Chondrocyte (in vitro differentiated cells): ENCODE measurements around the gene GFOD2. TPM values are rescaled to one million over a fixed set of nuclear protein-coding genes. Genes with fewer than 3 reads are reported as not detected.
A peak's percentile ranks its signal among the peaks of the same experiment; 100 is the strongest.

Experiments used
- DNase-seq: peaks from one replicate; pipeline ENCODE4 v3.0.0; 2021; ENCODE audit warnings: mixed read lengths, low spot score
- H3K27ac Mint-ChIP-seq: one replicate; pipeline ENCODE4 v1.8.0; 2021; ENCODE audit warnings: mild to moderate bottlenecking, moderate library complexity, mixed read lengths; ENCODE audit not compliant: unreplicated experiment
- H3K27me3 Mint-ChIP-seq: 2 replicates; pipeline ENCODE4 v1.8.0; 2021; ENCODE audit warnings: low read depth, mixed read lengths
- H3K36me3 Mint-ChIP-seq: 2 replicates; pipeline ENCODE4 v1.8.0; 2021; ENCODE audit warnings: low read depth, mixed read lengths
- H3K4me1 Mint-ChIP-seq: 2 replicates; pipeline ENCODE4 v1.8.0; 2021; ENCODE audit warnings: low read depth, mild to moderate bottlenecking, mixed read lengths
- H3K4me3 Mint-ChIP-seq: one replicate; pipeline ENCODE4 v1.8.0; 2021; ENCODE audit warnings: mild to moderate bottlenecking, moderate library complexity, mixed read lengths; ENCODE audit not compliant: unreplicated experiment
- H3K9me3 Mint-ChIP-seq: 2 replicates; pipeline ENCODE4 v1.8.0; 2021; ENCODE audit warnings: low read depth, mixed read lengths
- total RNA-seq: library from RNA; stranded (reverse); gene quantifications from 3 replicates; pipeline ENCODE4 v1.2.1, GENCODE V29; 2021
- TF ChIP-seq, protein P1 (sequence below): fragments of 200-600 bp; sonication (generic); IDR thresholded peaks from 2 replicates; pipeline ENCODE4 v1.5.0; 2021; ENCODE audit warnings: antibody characterized with exemption, mild to moderate bottlenecking, moderate library complexity

GFOD2 gene
- total RNA-seq, 1 donor from 2014 or later, result 16.3 TPM

DNA sequence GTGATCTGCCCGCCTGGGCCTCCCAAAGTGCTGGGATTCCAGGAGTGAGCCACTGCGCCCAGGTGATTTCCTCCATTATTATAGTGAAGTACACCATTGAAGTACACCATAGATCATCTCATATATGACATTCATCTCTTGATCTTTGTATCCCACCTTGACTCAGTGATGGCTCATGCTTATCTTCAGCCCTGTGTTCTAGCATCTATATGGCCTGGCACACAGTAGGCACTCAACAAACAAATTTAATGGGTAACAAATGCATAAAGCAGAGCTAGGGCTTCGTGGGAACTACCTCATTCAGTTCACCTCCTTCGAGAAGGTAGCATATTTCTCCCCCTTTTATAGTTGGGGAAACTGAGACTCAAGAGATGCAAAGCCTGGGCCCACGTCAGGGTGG, 53.5 kb downstream of the GFOD2 start:
- TF ChIP-seq, protein P1, sequence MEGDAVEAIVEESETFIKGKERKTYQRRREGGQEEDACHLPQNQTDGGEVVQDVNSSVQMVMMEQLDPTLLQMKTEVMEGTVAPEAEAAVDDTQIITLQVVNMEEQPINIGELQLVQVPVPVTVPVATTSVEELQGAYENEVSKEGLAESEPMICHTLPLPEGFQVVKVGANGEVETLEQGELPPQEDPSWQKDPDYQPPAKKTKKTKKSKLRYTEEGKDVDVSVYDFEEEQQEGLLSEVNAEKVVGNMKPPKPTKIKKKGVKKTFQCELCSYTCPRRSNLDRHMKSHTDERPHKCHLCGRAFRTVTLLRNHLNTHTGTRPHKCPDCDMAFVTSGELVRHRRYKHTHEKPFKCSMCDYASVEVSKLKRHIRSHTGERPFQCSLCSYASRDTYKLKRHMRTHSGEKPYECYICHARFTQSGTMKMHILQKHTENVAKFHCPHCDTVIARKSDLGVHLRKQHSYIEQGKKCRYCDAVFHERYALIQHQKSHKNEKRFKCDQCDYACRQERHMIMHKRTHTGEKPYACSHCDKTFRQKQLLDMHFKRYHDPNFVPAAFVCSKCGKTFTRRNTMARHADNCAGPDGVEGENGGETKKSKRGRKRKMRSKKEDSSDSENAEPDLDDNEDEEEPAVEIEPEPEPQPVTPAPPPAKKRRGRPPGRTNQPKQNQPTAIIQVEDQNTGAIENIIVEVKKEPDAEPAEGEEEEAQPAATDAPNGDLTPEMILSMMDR, result no peak
- Mint-ChIP-seq H3K4me1 (peaks cover 21% of the 10 kb centered on the region), H3K27me3 (no peaks in the 10 kb centered on the region), H3K36me3 (no peaks in the 10 kb centered on the region), H3K9me3 (no peaks in the 10 kb centered on the region), H3K27ac (no peak overlapping the region), H3K4me3 (peak overlapping the region; percentile 62)
- no peak for DNase-seq

DNA sequence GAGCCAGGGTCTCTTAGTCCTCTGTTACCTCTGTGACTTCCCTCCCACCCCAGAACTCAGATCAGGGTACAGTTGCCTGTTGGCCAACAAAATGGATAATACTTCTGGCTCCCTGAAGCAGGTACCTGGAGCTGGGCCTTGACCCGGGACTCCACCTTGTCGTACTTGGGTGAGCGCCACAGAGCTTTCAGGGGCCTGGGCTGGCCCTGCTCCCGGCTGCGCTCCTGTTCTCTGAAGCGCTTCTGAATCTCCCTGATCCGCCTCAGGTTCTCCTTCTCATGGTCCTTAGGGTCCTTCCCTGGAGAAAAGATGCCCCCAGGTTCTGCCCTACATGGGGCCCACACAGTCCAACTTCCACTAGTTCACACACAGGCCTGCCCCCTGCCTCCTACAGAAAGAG, 54.2 kb downstream of the GFOD2 start:
- TF ChIP-seq, protein P1, result no peak
- no peak overlapping the region for H3K4me3 Mint-ChIP-seq
- H3K36me3 Mint-ChIP-seq, result no peaks in the 10 kb centered on the region
- H3K27ac Mint-ChIP-seq, result no peak overlapping the region
- H3K4me1 Mint-ChIP-seq, result peaks cover 21% of the 10 kb centered on the region
- H3K27me3 Mint-ChIP-seq, result no peaks in the 10 kb centered on the region
- no peaks in the 10 kb centered on the region for H3K9me3 Mint-ChIP-seq
- DNase-seq, result no peak

DNA sequence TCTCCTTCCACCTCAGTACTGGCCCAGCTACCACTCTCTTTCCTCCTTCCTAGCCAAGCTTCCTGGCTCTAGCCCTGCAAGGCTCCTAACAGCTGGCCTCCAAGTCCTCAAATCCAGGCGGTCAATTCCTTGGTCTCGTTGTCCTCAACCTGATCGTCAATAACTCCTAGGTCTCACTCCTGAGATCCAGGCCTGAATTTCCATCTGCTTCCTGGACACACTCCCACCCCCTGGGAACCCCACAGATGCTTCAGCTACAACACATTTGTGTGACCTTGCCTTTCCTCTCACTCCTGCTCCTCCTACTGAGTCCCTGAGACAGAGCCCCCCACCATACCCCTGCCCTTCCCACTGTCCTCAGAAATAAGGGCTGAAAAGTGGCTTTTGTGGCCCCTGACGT, 54.9 kb downstream of the GFOD2 start:
- Mint-ChIP-seq H3K27me3 (no peaks in the 10 kb centered on the region), H3K27ac (no peak overlapping the region)

GRCh38 chr16:67663877-67664222, 55.3 kb downstream of the GFOD2 start:
- Mint-ChIP-seq H3K4me1 (peaks cover 30% of the 10 kb centered on the region), H3K27ac (no peak overlapping the region), H3K36me3 (no peaks in the 10 kb centered on the region), H3K4me3 (no peak overlapping the region), H3K9me3 (no peaks in the 10 kb centered on the region), H3K27me3 (no peaks in the 10 kb centered on the region)
- TF ChIP-seq, protein P1, result peak; percentile 19
- DNase-seq, result no peak

More for the DNA sequence above, 54.9 kb downstream of the GFOD2 start:
- H3K4me3 Mint-ChIP-seq, result no peak overlapping the region
- TF ChIP-seq, protein P1, result no peak
- H3K4me1 Mint-ChIP-seq, result peaks cover 26% of the 10 kb centered on the region
- no peaks in the 10 kb centered on the region for H3K36me3 Mint-ChIP-seq
- H3K9me3 Mint-ChIP-seq, result no peaks in the 10 kb centered on the region
- no peak for DNase-seq

DNA sequence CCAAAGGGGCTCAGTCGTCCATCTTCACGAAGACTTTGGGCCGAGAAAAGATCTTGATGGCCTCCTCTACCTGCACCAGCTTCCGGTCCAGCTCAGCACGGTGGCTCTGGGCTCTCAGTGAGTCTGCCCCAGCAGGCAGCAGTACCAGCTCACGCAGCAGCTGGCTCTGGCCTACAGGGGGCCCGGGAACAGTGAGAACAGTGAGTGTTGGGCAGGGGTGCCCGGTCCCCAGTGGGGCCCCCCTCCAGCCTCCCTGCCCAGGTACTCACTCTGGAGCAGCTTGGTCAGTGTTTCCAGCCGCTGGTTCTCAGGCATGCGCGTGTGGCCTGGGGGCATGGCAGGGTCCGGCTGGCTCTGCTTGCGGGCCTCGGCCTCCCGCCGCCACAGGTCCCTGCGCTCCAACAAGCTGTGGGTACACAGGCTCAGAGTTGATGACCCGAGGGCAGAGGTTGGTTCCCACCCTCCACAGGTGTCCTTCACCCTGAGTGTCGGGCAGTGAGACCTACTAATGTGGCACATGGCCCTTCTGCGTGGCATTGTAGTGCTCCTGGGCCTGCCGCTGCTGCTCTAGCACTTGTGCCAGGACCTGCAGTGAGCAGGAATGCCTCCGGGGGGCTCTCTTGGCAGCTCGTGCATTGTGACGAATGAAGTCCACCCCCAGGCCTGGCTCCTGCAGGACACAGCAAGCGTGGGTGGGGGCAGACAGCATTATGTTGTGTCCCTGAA, 55.8 kb downstream of the GFOD2 start:
- no peak for DNase-seq
- no peaks in the 10 kb centered on the region for H3K27me3 Mint-ChIP-seq
- no peak overlapping the region for H3K27ac Mint-ChIP-seq
- no peak overlapping the region for H3K4me3 Mint-ChIP-seq
- H3K9me3 Mint-ChIP-seq, result no peaks in the 10 kb centered on the region
- no peaks in the 10 kb centered on the region for H3K36me3 Mint-ChIP-seq
- TF ChIP-seq, protein P1, result peak; percentile 59
- peaks cover 32% of the 10 kb centered on the region for H3K4me1 Mint-ChIP-seq
